ENCODE results near the gene KRT1. TPM values are rescaled to one million over a fixed set of nuclear protein-coding genes. Genes with fewer than 3 reads are reported as not detected.
A peak's percentile ranks its signal among the peaks of the same experiment; 100 is the strongest.

Gene KRT1
- total RNA-seq, 3 donors from 2014 or later = not detected

DNA sequence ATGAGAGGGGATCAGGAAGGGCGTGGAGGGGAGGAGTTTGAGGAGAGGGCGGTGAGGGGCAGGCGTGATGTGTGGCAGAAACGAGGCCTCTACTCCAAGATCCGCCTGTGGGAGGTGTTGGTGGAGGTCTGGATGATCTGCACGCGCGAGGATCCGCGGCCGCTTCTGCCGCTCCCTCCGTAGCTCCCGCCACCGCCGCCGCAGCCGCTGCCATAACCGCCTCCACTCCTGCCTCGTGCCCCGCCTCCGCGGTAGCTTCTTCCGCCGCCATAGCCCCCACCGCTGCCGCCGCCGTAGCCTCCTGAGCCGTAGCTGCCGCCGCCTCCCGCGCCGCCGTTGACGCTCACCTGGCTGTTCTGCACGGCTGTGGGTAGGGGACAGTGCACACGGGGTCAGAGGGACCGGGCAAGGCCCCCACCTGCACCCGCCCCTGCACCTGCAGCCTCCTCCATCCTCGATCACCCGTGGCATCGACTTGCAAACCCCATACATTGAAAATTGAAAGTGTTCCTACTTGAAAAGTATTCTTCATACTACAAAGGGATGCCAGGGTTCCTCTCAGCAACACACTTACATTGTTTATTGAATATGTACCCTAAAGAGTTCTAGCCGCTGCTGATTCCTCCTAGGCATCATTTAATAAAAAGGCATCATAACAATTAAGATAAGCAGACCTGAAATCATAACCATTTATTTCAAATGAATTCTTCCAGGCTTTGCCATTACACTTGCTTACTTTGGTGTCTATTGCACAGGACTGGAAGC is 11.1 kb upstream of the KRT1 start:
- H3K4me3 ChIP-seq = peak overlapping the region; percentile 8 to 66 (median 43)
- H3K27ac ChIP-seq = no peak overlapping the region
- peak in 1 of 2 donors; percentile 49 for DNase-seq (ENCODE audit: low spot score in 2 of 2)
- H3K9me3 ChIP-seq = no peaks in the 10 kb centered on the region
- intact Hi-C loops (cut with DNase I; ENCODE audit: low total_unique reads) = no loop called here
- peaks cover 0 to 7% of the 10 kb centered on the region in 2 donors for H3K27me3 ChIP-seq
- no peak for TF ChIP-seq POLR2A (IDR thresholded peaks at IDR 0.05)
- TF ChIP-seq, protein P1, sequence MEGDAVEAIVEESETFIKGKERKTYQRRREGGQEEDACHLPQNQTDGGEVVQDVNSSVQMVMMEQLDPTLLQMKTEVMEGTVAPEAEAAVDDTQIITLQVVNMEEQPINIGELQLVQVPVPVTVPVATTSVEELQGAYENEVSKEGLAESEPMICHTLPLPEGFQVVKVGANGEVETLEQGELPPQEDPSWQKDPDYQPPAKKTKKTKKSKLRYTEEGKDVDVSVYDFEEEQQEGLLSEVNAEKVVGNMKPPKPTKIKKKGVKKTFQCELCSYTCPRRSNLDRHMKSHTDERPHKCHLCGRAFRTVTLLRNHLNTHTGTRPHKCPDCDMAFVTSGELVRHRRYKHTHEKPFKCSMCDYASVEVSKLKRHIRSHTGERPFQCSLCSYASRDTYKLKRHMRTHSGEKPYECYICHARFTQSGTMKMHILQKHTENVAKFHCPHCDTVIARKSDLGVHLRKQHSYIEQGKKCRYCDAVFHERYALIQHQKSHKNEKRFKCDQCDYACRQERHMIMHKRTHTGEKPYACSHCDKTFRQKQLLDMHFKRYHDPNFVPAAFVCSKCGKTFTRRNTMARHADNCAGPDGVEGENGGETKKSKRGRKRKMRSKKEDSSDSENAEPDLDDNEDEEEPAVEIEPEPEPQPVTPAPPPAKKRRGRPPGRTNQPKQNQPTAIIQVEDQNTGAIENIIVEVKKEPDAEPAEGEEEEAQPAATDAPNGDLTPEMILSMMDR (IDR thresholded peaks at IDR 0.05) = no peak
- no peak for TF ChIP-seq POLR2AphosphoS5 (IDR thresholded peaks at IDR 0.05)
- H3K4me1 ChIP-seq = no peaks in the 10 kb centered on the region
- no peaks in the 10 kb centered on the region for H3K36me3 ChIP-seq

DNA sequence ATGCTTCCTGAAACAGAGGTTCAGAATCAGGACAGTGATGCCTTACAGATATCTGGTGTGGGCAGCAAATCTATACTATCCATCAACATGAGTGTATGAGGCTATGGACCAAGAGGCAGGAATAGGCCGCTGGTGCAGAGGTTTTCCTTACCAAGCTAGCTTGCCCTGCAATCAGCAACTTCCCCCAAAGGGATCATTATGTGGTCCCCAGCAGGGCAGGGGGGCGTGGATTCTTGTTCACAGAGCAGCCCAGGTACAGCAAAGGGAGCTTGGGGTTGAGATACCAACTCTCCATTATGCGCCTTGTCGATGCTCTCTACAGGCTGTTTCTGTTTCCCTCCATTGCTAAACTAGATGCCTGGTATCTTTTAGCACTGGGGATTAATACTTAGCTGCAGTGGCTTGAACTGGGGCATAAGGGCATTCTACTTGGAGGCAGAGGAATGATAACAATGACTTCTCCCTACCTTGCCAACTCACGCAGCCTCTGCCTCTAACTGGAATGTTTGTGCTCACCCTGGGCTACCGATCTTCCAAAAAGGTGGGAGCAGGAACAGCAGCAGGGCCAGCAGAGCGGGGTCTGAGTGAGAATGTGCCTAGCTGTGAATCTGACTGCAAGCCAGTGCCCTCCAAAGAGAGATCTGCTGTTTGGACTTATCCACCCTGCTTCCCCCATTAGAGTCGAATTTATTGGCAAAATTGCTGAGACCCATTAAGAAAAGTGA is 10.3 kb upstream of the KRT1 start:
- Histone ChIP-seq H3K9me3 (no peaks in the 10 kb centered on the region), H3K27me3 (peaks cover 0 to 9% of the 10 kb centered on the region in 2 donors), H3K4me1 (no peaks in the 10 kb centered on the region), H3K4me3 (peak overlapping the region in 2 of 3 donors; percentile 43 to 66), H3K36me3 (no peaks in the 10 kb centered on the region), H3K27ac (no peak overlapping the region)
- TF ChIP-seq, protein P1 (IDR thresholded peaks at IDR 0.05) = no peak
- TF ChIP-seq POLR2A (IDR thresholded peaks at IDR 0.05) (no peak), POLR2AphosphoS5 (IDR thresholded peaks at IDR 0.05) (no peak)
- DNase-seq (ENCODE audit: low spot score in 2 of 2) = peak in 1 of 2 donors; percentile 30
- intact Hi-C loops (cut with DNase I; ENCODE audit: low total_unique reads) = no loop called here

DNA sequence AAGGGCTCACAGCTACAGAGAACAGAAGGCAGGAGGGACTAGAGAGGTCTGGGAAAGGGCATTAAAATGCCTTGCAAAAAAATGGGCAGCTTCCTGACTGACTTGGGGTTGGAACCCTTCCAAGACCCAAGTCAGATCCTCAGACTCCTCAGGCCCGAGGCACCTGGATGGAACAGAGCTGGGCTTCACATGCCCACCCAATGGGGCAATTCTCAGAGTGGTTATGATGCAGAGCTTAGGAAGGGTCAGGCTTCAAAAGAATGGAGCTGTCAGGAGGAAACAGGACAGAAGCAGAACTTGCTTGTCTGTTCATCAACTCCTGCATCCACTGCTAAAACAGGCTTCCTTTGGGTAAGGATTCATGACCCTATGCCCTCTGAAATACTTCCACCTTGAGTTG is 9.7 kb upstream of the KRT1 start:
- no peak overlapping the region for H3K4me3 ChIP-seq
- no peak overlapping the region for H3K27ac ChIP-seq
- H3K9me3 ChIP-seq = no peaks in the 10 kb centered on the region
- H3K36me3 ChIP-seq = no peaks in the 10 kb centered on the region
- H3K4me1 ChIP-seq = no peaks in the 10 kb centered on the region
- H3K27me3 ChIP-seq = peaks cover 0 to 9% of the 10 kb centered on the region in 2 donors
- TF ChIP-seq POLR2A (IDR thresholded peaks at IDR 0.05) (no peak), POLR2AphosphoS5 (IDR thresholded peaks at IDR 0.05) (no peak)
- TF ChIP-seq, protein P1 (IDR thresholded peaks at IDR 0.05) = no peak
- peak in 1 of 2 donors; percentile 10 for DNase-seq (ENCODE audit: low spot score in 2 of 2)
- intact Hi-C loops (cut with DNase I; ENCODE audit: low total_unique reads) = no loop called here

DNA sequence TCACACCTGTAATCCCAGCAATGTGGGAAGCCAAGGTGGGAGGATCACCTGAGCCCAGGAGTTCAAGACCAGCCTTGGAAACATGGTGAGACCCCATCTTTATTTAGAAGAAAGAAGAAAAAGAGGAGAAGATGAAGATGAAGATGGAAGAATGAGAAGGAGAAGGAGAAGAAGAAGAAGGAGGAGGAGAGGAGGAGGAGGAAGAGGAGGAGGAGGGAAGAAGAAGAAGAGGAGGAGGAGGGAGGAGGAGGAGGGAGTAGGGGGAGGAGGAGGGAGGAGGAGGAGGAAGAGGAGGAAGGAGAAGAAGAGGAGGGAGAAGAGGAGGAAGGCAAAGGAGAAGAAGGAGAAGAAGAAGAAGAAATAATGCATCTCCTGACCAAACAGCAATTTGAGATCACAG is 9.0 kb upstream of the KRT1 start:
- H3K9me3 ChIP-seq = no peaks in the 10 kb centered on the region
- no peak overlapping the region for H3K27ac ChIP-seq
- TF ChIP-seq POLR2AphosphoS5 (IDR thresholded peaks at IDR 0.05) (no peak), POLR2A (IDR thresholded peaks at IDR 0.05) (no peak)
- TF ChIP-seq, protein P1 (IDR thresholded peaks at IDR 0.05) = no peak
- H3K27me3 ChIP-seq = peaks cover 0 to 9% of the 10 kb centered on the region in 2 donors
- intact Hi-C loops (cut with DNase I; ENCODE audit: low total_unique reads) = no loop called here
- H3K36me3 ChIP-seq = no peaks in the 10 kb centered on the region
- DNase-seq (ENCODE audit: low spot score in 2 of 2) = peak in 1 of 2 donors; percentile 2
- H3K4me3 ChIP-seq = no peak overlapping the region
- H3K4me1 ChIP-seq = no peaks in the 10 kb centered on the region

DNA sequence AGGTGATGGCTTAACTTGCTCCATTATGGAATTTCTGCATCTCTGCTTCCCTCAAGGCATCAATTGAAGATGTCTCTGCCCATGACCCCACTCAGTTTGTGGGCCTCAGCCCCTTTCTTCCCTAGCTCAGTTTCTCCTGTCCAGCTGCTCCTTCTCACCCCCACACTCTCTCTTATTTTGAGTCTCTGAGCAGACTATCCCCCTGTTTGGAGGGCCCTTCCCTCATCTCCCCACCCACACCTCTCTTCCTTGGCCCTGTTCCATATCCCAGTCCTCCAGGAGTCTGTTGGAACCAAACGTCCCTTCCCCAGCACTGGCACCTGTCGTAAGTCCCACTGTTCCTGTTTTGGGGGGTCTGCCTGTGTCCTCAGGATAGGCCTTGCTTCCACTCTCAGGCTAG is 8.3 kb upstream of the KRT1 start:
- intact Hi-C loops (cut with DNase I; ENCODE audit: low total_unique reads) = no loop called here
- no peak overlapping the region for H3K27ac ChIP-seq
- DNase-seq (ENCODE audit: low spot score in 2 of 2) = peak in 1 of 2 donors; percentile 17
- H3K36me3 ChIP-seq = no peaks in the 10 kb centered on the region
- TF ChIP-seq POLR2A (IDR thresholded peaks at IDR 0.05) (no peak), POLR2AphosphoS5 (IDR thresholded peaks at IDR 0.05) (no peak)
- TF ChIP-seq, protein P1 (IDR thresholded peaks at IDR 0.05) = no peak
- H3K4me1 ChIP-seq = no peaks in the 10 kb centered on the region
- peaks cover 0 to 9% of the 10 kb centered on the region in 2 donors for H3K27me3 ChIP-seq
- H3K4me3 ChIP-seq = no peak overlapping the region
- no peaks in the 10 kb centered on the region for H3K9me3 ChIP-seq
